H9 (cell line): ENCODE results near the gene OR13C9. TPM values are rescaled to one million over a fixed set of nuclear protein-coding genes. Genes with fewer than 3 reads are reported as not detected.
A peak's percentile ranks its signal among the peaks of the same experiment; 100 is the strongest.

Source experiments
- DNase-seq: peaks from one replicate; pipeline ENCODE4 v3.0.0-alpha.2; 2017
- H2AFZ ChIP-seq: one replicate; pipeline ENCODE4 v1.6.1; 2013; ENCODE audit warnings: mild to moderate bottlenecking, low read length, control low read depth, moderate library complexity
- H2AK5ac ChIP-seq: 2 replicates; pipeline ENCODE4 v1.6.1; 2013; ENCODE audit warnings: low read length, control low read depth, mixed read lengths; ENCODE audit not compliant: insufficient read length
- H2BK120ac ChIP-seq: one replicate; pipeline ENCODE4 v1.6.1; 2013; ENCODE audit warnings: low read depth, mild to moderate bottlenecking, low read length, control low read depth, inconsistent platforms; ENCODE audit not compliant: poor library complexity, severe bottlenecking
- H2BK12ac ChIP-seq: 2 replicates; pipeline ENCODE4 v1.6.1; 2013; ENCODE audit warnings: low read length, control low read depth, mixed read lengths, low read depth; ENCODE audit not compliant: insufficient read length
- H2BK15ac ChIP-seq: 2 replicates; pipeline ENCODE4 v1.6.1; 2013; ENCODE audit warnings: low read depth, low read length, control low read depth
- H2BK20ac ChIP-seq: one replicate; pipeline ENCODE4 v1.6.1; 2013; ENCODE audit warnings: low read depth, mild to moderate bottlenecking, low read length, control low read depth, inconsistent platforms; ENCODE audit not compliant: poor library complexity, severe bottlenecking
- H2BK5ac ChIP-seq: 2 replicates; pipeline ENCODE4 v1.6.1; 2013; ENCODE audit warnings: low read length, control low read depth, mixed read lengths; ENCODE audit not compliant: insufficient read length
- H3K14ac ChIP-seq: 2 replicates; pipeline ENCODE4 v1.6.1; 2013; ENCODE audit warnings: low read length, control low read depth; ENCODE audit not compliant: insufficient read depth
- H3K18ac ChIP-seq: 2 replicates; pipeline ENCODE4 v1.6.1; 2013; ENCODE audit warnings: low read depth, mild to moderate bottlenecking, mixed read lengths, low read length, control low read depth; ENCODE audit not compliant: insufficient read length
- H3K23ac ChIP-seq: 2 replicates; pipeline ENCODE4 v1.6.1; 2013; ENCODE audit warnings: low read length, control low read depth, mixed read lengths, low read depth; ENCODE audit not compliant: insufficient read length
- H3K23me2 ChIP-seq: 2 replicates; pipeline ENCODE4 v1.6.1; 2013; ENCODE audit warnings: low read depth, mild to moderate bottlenecking, mixed read lengths, low read length, control low read depth; ENCODE audit not compliant: insufficient read length, poor library complexity, severe bottlenecking
- H3K27ac ChIP-seq: 2 replicates; pipeline ENCODE4 v1.5.1; 2013; ENCODE audit warnings: low read length, control low read depth, mixed read lengths, low read depth; ENCODE audit not compliant: insufficient read length
- H3K27me3 ChIP-seq: 2 replicates; pipeline ENCODE4 v1.6.1; 2013; ENCODE audit warnings: low read length, control low read depth, inconsistent platforms; ENCODE audit not compliant: insufficient read depth
- H3K4ac ChIP-seq: 2 replicates; pipeline ENCODE4 v1.6.1; 2013; ENCODE audit warnings: low read depth, mild to moderate bottlenecking, control low read depth, inconsistent platforms, low read length, moderate library complexity
- H3K4me1 ChIP-seq: 2 replicates; pipeline ENCODE4 v1.6.1; 2013; ENCODE audit warnings: low read length, control low read depth, inconsistent platforms; ENCODE audit not compliant: insufficient read depth
- H3K4me2 ChIP-seq: 2 replicates; pipeline ENCODE4 v1.6.1; 2013; ENCODE audit warnings: low read length, control low read depth, mixed read lengths; ENCODE audit not compliant: insufficient read length, insufficient read depth
- H3K56ac ChIP-seq: 2 replicates; pipeline ENCODE4 v1.6.1; 2013; ENCODE audit warnings: low read depth, mild to moderate bottlenecking, mixed read lengths, low read length, control low read depth; ENCODE audit not compliant: insufficient read length
- H3K79me1 ChIP-seq: 2 replicates; pipeline ENCODE4 v1.6.1; 2013; ENCODE audit warnings: low read depth, mild to moderate bottlenecking, moderate library complexity, low read length, control low read depth, inconsistent platforms; ENCODE audit not compliant: insufficient read depth, poor library complexity, severe bottlenecking
- H3K79me2 ChIP-seq: 2 replicates; pipeline ENCODE4 v1.6.1; 2013; ENCODE audit warnings: low read length, control low read depth, inconsistent platforms; ENCODE audit not compliant: insufficient read depth
- H3K9ac ChIP-seq: 2 replicates; pipeline ENCODE4 v1.6.1; 2013; ENCODE audit warnings: low read length, control low read depth, mixed read lengths; ENCODE audit not compliant: insufficient read length; ENCODE audit errors: extremely low read depth
- H3K9me3 ChIP-seq: one replicate; pipeline ENCODE4 v1.6.1; 2013; ENCODE audit warnings: low read depth, low read length, inconsistent platforms; ENCODE audit not compliant: control insufficient read depth
- H3T11ph ChIP-seq: one replicate; pipeline ENCODE4 v1.6.1; 2013; ENCODE audit warnings: mild to moderate bottlenecking, low read length, control low read depth, inconsistent platforms
- H4K20me1 ChIP-seq: one replicate; pipeline ENCODE4 v1.6.1; 2013; ENCODE audit not compliant: control insufficient read depth, insufficient read length, insufficient read depth
- H4K5ac ChIP-seq: 2 replicates; pipeline ENCODE4 v1.6.1; 2013; ENCODE audit warnings: low read depth, mild to moderate bottlenecking, mixed read lengths, low read length, control low read depth; ENCODE audit not compliant: insufficient read length
- H4K8ac ChIP-seq: replicated peaks from 2 replicates; pipeline ENCODE4 v1.6.1; 2013; ENCODE audit warnings: low read length, control low read depth, mixed read lengths, low read depth; ENCODE audit not compliant: insufficient read length
- H4K91ac ChIP-seq: 2 replicates; pipeline ENCODE4 v1.6.1; 2013; ENCODE audit warnings: low read depth, mild to moderate bottlenecking, moderate library complexity, mixed read lengths, low read length, control low read depth; ENCODE audit not compliant: insufficient read length
- H3K27ac Mint-ChIP-seq, 3 experiments: 2 replicates in 2 of 3; 3 replicates in 1 of 3; pipeline ENCODE4 v1.8.0; 2020 to 2021; ENCODE audit warnings: mixed read lengths in 3 of 3, mild to moderate bottlenecking in 1 of 3, moderate library complexity in 1 of 3
- H3K27me3 Mint-ChIP-seq: 2 replicates; pipeline ENCODE4 v1.8.0; 2021; ENCODE audit warnings: low read depth, mild to moderate bottlenecking, moderate library complexity, mixed read lengths
- H3K36me3 Mint-ChIP-seq, 3 experiments: 2 replicates in 2 of 3; 3 replicates in 1 of 3; pipeline ENCODE4 v1.8.0; 2020 to 2021; ENCODE audit warnings: low read depth in 3 of 3, mixed read lengths in 3 of 3; ENCODE audit not compliant: insufficient read depth in 1 of 3
- H3K4me1 Mint-ChIP-seq, 2 experiments: 2 replicates each; pipeline ENCODE4 v1.8.0; 2020; ENCODE audit warnings: mixed read lengths in 2 of 2
- H3K4me3 Mint-ChIP-seq, 2 experiments: 2 replicates in 1 of 2; 3 replicates in 1 of 2; pipeline ENCODE4 v1.8.0; 2020 to 2021; ENCODE audit warnings: mild to moderate bottlenecking in 2 of 2, mixed read lengths in 2 of 2, moderate library complexity in 1 of 2
- H3K9me3 Mint-ChIP-seq, 2 experiments: 2 replicates in 1 of 2; 3 replicates in 1 of 2; pipeline ENCODE4 v1.8.0; 2020; ENCODE audit warnings: mild to moderate bottlenecking in 2 of 2, mixed read lengths in 2 of 2, moderate library complexity in 1 of 2
- WGBS: extraction: QIAGEN DNeasy Blood & Tissue Kit; methylation state at CpG from one replicate; pipeline ENCODE4 v1.1.7; 2013; ENCODE audit warnings: missing lambda C conversion rate, low lambda C conversion rate, mixed read lengths; ENCODE audit not compliant: insufficient read length; ENCODE audit errors: extremely low coverage; 5-methylcytosine and 5-hydroxymethylcytosine counted together
- total RNA-seq: library from RNA; stranded (reverse); gene quantifications from 2 replicates; pipeline ENCODE4 v1.2.1, GENCODE V29; 2021
- TF ChIP-seq, protein P1 (sequence below): fragments of 200-600 bp; sonication (generic); conservative IDR thresholded peaks from 3 replicates; pipeline ENCODE4 v1.8.0; 2021; ENCODE audit warnings: antibody characterized with exemption, mild to moderate bottlenecking

The OR13C9 gene
- total RNA-seq, 1 experiment from 2014 or later: not detected

DNA sequence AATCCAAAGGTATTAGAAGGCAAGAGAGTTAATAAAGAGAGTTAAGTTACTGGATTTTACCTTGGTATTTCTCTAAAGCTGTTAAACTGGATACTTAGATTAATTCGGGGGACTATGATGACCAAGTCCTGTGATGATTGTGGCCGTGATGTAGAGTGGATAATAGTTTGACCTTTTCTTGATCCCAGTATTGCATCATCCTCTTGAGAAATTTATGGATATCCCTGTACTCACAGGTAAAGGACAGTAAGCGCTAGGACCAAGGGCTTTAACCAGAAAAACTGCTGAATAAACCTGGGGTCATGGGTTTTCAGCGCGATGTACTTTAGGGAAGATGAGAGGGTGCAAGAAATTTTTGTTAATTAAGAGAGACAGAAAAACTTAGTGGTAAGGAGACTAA lies 40.7 kb downstream of the OR13C9 start:
- H3K14ac ChIP-seq: no peak overlapping the region
- no peaks in the 10 kb centered on the region for H4K20me1 ChIP-seq
- H3K9me3 Mint-ChIP-seq: peaks cover 4 to 15% of the 10 kb centered on the region in 2 experiments; a peak in 3 of 5 replicates

More for the DNA sequence above, 40.7 kb downstream of the OR13C9 start:
- Histone ChIP-seq H3K27me3 (no peaks in the 10 kb centered on the region), H2BK12ac (no peak overlapping the region), H3K56ac (no peak overlapping the region), H2BK20ac (no peak overlapping the region), H3K4ac (no peak overlapping the region), H2BK15ac (no peak overlapping the region), H3K23me2 (no peaks in the 10 kb centered on the region), H3K4me2 (no peak overlapping the region), H4K91ac (no peak overlapping the region), H3K79me1 (no peaks in the 10 kb centered on the region), H2BK5ac (no peak overlapping the region), H3T11ph (no peak overlapping the region), H2BK120ac (no peak overlapping the region), H2AFZ (no peak overlapping the region), H3K4me1 (no peaks in the 10 kb centered on the region), H4K8ac (no peak overlapping the region), H3K27ac (no peak overlapping the region), H3K9me3 (no peaks in the 10 kb centered on the region), H3K79me2 (no peaks in the 10 kb centered on the region), H2AK5ac (no peak overlapping the region), H3K9ac (no peak overlapping the region), H3K18ac (no peak overlapping the region), H4K5ac (no peak overlapping the region), H3K23ac (no peak overlapping the region)
- WGBS: no CpG with 5 or more reads among the region's 5 CpGs
- Mint-ChIP-seq H3K4me3 (no peak overlapping the region), H3K27ac (peak overlapping the region in 1 of 3 experiments; percentile 13; a peak in 1 of 7 replicates), H3K27me3 (no peaks in the 10 kb centered on the region), H3K36me3 (no peaks in the 10 kb centered on the region; a peak in 1 of 7 replicates), H3K4me1 (no peaks in the 10 kb centered on the region)
- TF ChIP-seq, protein P1, sequence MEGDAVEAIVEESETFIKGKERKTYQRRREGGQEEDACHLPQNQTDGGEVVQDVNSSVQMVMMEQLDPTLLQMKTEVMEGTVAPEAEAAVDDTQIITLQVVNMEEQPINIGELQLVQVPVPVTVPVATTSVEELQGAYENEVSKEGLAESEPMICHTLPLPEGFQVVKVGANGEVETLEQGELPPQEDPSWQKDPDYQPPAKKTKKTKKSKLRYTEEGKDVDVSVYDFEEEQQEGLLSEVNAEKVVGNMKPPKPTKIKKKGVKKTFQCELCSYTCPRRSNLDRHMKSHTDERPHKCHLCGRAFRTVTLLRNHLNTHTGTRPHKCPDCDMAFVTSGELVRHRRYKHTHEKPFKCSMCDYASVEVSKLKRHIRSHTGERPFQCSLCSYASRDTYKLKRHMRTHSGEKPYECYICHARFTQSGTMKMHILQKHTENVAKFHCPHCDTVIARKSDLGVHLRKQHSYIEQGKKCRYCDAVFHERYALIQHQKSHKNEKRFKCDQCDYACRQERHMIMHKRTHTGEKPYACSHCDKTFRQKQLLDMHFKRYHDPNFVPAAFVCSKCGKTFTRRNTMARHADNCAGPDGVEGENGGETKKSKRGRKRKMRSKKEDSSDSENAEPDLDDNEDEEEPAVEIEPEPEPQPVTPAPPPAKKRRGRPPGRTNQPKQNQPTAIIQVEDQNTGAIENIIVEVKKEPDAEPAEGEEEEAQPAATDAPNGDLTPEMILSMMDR: no peak
- no peak for DNase-seq
